GM12878 (cell line): Measurements from ENCODE around the gene PIWIL4. TPM values are rescaled to one million over a fixed set of nuclear protein-coding genes. Genes with fewer than 3 reads are reported as not detected.

Experiments used
- ATAC-seq: fragments of 200-7000 bp; cut with Tn5 transposase; 3 replicates; pipeline ENCODE4 v1.9.1; 2020; ENCODE audit warnings: mild to moderate bottlenecking, moderate library complexity
- BruUV-seq: library from RNA; stranded (reverse); fragments of 400-500 nt; replicated peaks from 2 replicates; lab custom pipeline; 2021; lab: Mats Ljungman, UMichigan
- CTCF ChIA-PET: fragments of 300-600 bp; sonication (Branson Sonifier 250); formaldehyde crosslinking; extraction: SDS; loops from one replicate; lab custom pipeline; 2021; ENCODE audit warnings: inconsistent platforms; lab: Yijun Ruan, JAX
- POLR2A ChIA-PET: fragments of 350-600 bp; formaldehyde crosslinking; extraction: SDS; loops from one replicate; lab custom pipeline; 2021; ENCODE audit warnings: inconsistent platforms; lab: Charles Lee
- RAD21 ChIA-PET: fragments of 300-600 bp; sonication (Branson Sonifier 250); formaldehyde crosslinking; loops from one replicate; lab custom pipeline; 2023; ENCODE audit warnings: antibody characterized with exemption; ENCODE audit not compliant: unreplicated experiment; lab: Charles Lee
- SMC1A ChIA-PET: fragments of 300-600 bp; sonication (Branson Sonifier 250); formaldehyde crosslinking; loops from one replicate; lab custom pipeline; 2023; ENCODE audit not compliant: unreplicated experiment, uncharacterized antibody; lab: Charles Lee
- DNase-seq: peaks from one replicate; pipeline ENCODE4 v3.0.0-alpha.2; 2011; ENCODE audit warnings: low read depth, low spot score
- FAIRE-seq: peaks from 3 replicates; lab custom pipeline; 2011; peaks lifted over from hg19 to GRCh38; lab: Jason Lieb, UNC
- H2AFZ ChIP-seq: 2 replicates; pipeline ENCODE4 v1.6.0; 2011; ENCODE audit warnings: low read depth, low read length, control low read depth; ENCODE audit not compliant: control insufficient read depth
- H3K27ac ChIP-seq: 2 replicates; pipeline ENCODE4 v1.5.1; 2011; ENCODE audit warnings: control low read depth; ENCODE audit not compliant: control insufficient read depth, insufficient read depth
- H3K27me3 ChIP-seq, 2 experiments: replicated peaks in 1 of 2; 2 replicates each; pipeline versions ENCODE4 v1.6.0 to v1.6.1; 2011; ENCODE audit warnings: low read length in 1 of 2; ENCODE audit not compliant: control insufficient read depth in 2 of 2, insufficient read depth in 2 of 2
- H3K36me3 ChIP-seq, 2 experiments: 2 replicates each; pipeline ENCODE4 v1.5.1; 2011; ENCODE audit warnings: low read length in 1 of 2; ENCODE audit not compliant: control insufficient read depth in 2 of 2, insufficient read depth in 2 of 2
- H3K4me1 ChIP-seq: 2 replicates; pipeline ENCODE4 v1.6.1; 2011; ENCODE audit warnings: mild to moderate bottlenecking, low read length, moderate library complexity, mixed read lengths; ENCODE audit not compliant: control insufficient read depth, insufficient read depth
- H3K4me2 ChIP-seq: 2 replicates; pipeline ENCODE4 v1.6.0; 2011; ENCODE audit warnings: control low read depth; ENCODE audit not compliant: control insufficient read depth, insufficient read depth
- H3K4me3 ChIP-seq: fragments of 200-600 bp; sonication (generic); 2 replicates; pipeline ENCODE4 v1.5.1; 2016
- H3K79me2 ChIP-seq: 2 replicates; pipeline ENCODE4 v1.6.0; 2011; ENCODE audit warnings: low read length; ENCODE audit not compliant: control insufficient read depth, insufficient read depth
- H3K9ac ChIP-seq: 2 replicates; pipeline ENCODE4 v1.8.0; 2011; ENCODE audit warnings: low read length, control low read depth, mixed read lengths; ENCODE audit not compliant: control insufficient read depth, insufficient read depth
- H3K9me3 ChIP-seq: replicated peaks from 3 replicates; pipeline ENCODE4 v1.5.1; 2011; ENCODE audit warnings: mild to moderate bottlenecking, low read length; ENCODE audit not compliant: control insufficient read depth, insufficient read depth
- H4K20me1 ChIP-seq: 2 replicates; pipeline ENCODE4 v1.6.0; 2011; ENCODE audit not compliant: control insufficient read depth, insufficient read depth
- BHLHE40 ChIP-seq, 2 experiments: fragments of 450-650 bp in 1 of 2; IDR thresholded peaks; 2 replicates each; pipeline ENCODE4 v1.6.1; 2011 to 2017; ENCODE audit warnings: low read depth in 2 of 2, borderline replicate concordance in 1 of 2, improper control_type of control experiment in 1 of 2, low read length in 1 of 2, mild to moderate bottlenecking in 1 of 2
- CBX5 ChIP-seq: sonication (generic); IDR thresholded peaks from 2 replicates; pipeline ENCODE4 v1.6.1; 2016; ENCODE audit warnings: low read depth, moderate library complexity, mild to moderate bottlenecking, inconsistent platforms
- CHD4 ChIP-seq: fragments of 200-600 bp; sonication (generic); IDR thresholded peaks from 2 replicates; pipeline ENCODE4 v1.6.1; 2016; ENCODE audit warnings: mild to moderate bottlenecking
- EP300 ChIP-seq, 2 experiments: fragments of 150-350 bp in 1 of 2; IDR thresholded peaks; 2 replicates each; pipeline ENCODE4 v1.6.1; 2011 to 2012; ENCODE audit warnings: low read depth in 2 of 2, low read length in 2 of 2, borderline replicate concordance in 1 of 2, improper control_type of control experiment in 1 of 2, inconsistent platforms in 1 of 2; ENCODE audit not compliant: control insufficient read depth in 1 of 2
- ETV6 ChIP-seq, 2 experiments: fragments of 450-650 bp in 1 of 2; IDR thresholded peaks in 1 of 2; conservative IDR thresholded peaks in 1 of 2; 2 replicates each; pipeline ENCODE4 v1.6.1; 2014; ENCODE audit warnings: antibody characterized with exemption in 1 of 2, borderline replicate concordance in 1 of 2, low read depth in 1 of 2, mild to moderate bottlenecking in 1 of 2, moderate library complexity in 1 of 2
- FOS ChIP-seq: IDR thresholded peaks from 3 replicates; pipeline ENCODE4 v1.6.1; 2011; ENCODE audit warnings: borderline replicate concordance; ENCODE audit not compliant: insufficient read length; ENCODE audit errors: extremely low read depth
- HSF1 ChIP-seq: fragments of 150-350 bp; IDR thresholded peaks from 2 replicates; pipeline ENCODE4 v1.6.1; 2014; ENCODE audit warnings: mild to moderate bottlenecking, low read depth, low read length
- IKZF2 ChIP-seq, 2 experiments: fragments of 450-650 bp; IDR thresholded peaks; 2 replicates each; pipeline ENCODE4 v1.6.1; 2017; ENCODE audit warnings: mild to moderate bottlenecking in 2 of 2, moderate library complexity in 2 of 2
- MXI1 ChIP-seq: fragments of 150-350 bp; IDR thresholded peaks from 2 replicates; pipeline ENCODE4 v1.6.1; 2011; ENCODE audit warnings: low read depth, mild to moderate bottlenecking, inconsistent platforms, low read length, improper control_type of control experiment
- NBN ChIP-seq: fragments of 450-650 bp; IDR thresholded peaks from 2 replicates; pipeline ENCODE4 v1.6.1; 2016
- SMC3 ChIP-seq: IDR thresholded peaks from 2 replicates; pipeline ENCODE4 v1.6.1; 2011; ENCODE audit warnings: low read length, improper control_type of control experiment, borderline replicate concordance
- ZBTB4 ChIP-seq: fragments of 450-650 bp; formaldehyde crosslinking; IDR thresholded peaks from 2 replicates; pipeline ENCODE4 v1.4.0; 2022; ENCODE audit warnings: mild to moderate bottlenecking, moderate library complexity
- ZNF592 ChIP-seq: fragments of 450-650 bp; IDR thresholded peaks from 2 replicates; pipeline ENCODE4 v1.6.1; 2017; ENCODE audit warnings: mild to moderate bottlenecking, moderate library complexity
- WGBS: methylation state at CpG from one replicate; pipeline ENCODE4 v1.1.6; 2016; ENCODE audit warnings: low lambda C conversion rate; ENCODE audit not compliant: insufficient replicate concordance, insufficient coverage; ENCODE audit errors: missing lambda C conversion rate; 5-methylcytosine and 5-hydroxymethylcytosine counted together
- in situ Hi-C: fragments of 300-500 bp; cut with MboI; formaldehyde crosslinking; loops from 9 replicates; pipeline ENCODE4 v1.14.3; 2018; ENCODE audit warnings: mixed read lengths
- intact Hi-C: fragments of 100-400 bp; cut with micrococcal nuclease; formaldehyde crosslinking; loops from one replicate; pipeline ENCODE4 v1.14.2; 2022; ENCODE audit not compliant: unreplicated experiment
- polyA plus RNA-seq, 11 experiments: library from polyadenylated mRNA; depleted of rRNA in 4 of 11; unstranded in 6 of 11; stranded (reverse) in 5 of 11; fragments of >200 nt; fragmentation: Nextera tagmentation in 4 of 11; fragmentation: Illumina TruSeq in 1 of 11; extraction: Ambion mirVana in 4 of 11; extraction: Trizol in 1 of 11; gene quantifications; 1 replicate in 1 of 11; 2 replicates in 10 of 11; pipeline versions ENCODE4 v1.2.1 to v1.2.3, GENCODE V29; 2011 to 2016; ENCODE audit warnings: inconsistent platforms in 2 of 11, missing spikeins in 2 of 11, low read depth in 1 of 11
- total RNA-seq, 4 experiments: library from RNA; depleted of rRNA in 3 of 4; stranded (reverse); fragments of >200 nt in 3 of 4; fragmentation: Illumina TruSeq in 1 of 4; extraction: Trizol in 1 of 4; gene quantifications; 2 replicates each; pipeline versions ENCODE4 v1.2.1 to v1.2.3, GENCODE V29; 2013 to 2021

PIWIL4 gene
- total and polyA plus RNA-seq, 10 of the 15 experiments (the other 5 are each of a cell fraction or from before 2014, with no cell fraction given): 0.23 to 13.3 (median 0.47) TPM

- intact Hi-C loops: no loop called here
- DNase-seq (no peak), FAIRE-seq (no peak), ATAC-seq (no peak)
- no peaks in the 10 kb centered on the region for H3K36me3 ChIP-seq
- peaks cover 2 to 9% of the 10 kb centered on the region in 2 experiments; a peak in 2 of 4 replicates for H3K27me3 ChIP-seq
- POLR2A ChIA-PET: no interaction called here
- no peak overlapping the region for H3K27ac ChIP-seq
- no peak overlapping the region for H3K4me2 ChIP-seq
- 26% methylated on average over 7 of the region's 7 CpGs for WGBS
- no peak overlapping the region for H3K9ac ChIP-seq
- no peaks in the 10 kb centered on the region for H3K79me2 ChIP-seq
- no TSS peak for BruUV-seq
- in situ Hi-C loops: no loop called here
- no peaks in the 10 kb centered on the region; the same call in 2 of the 3 replicates for H3K9me3 ChIP-seq
- H3K4me1 ChIP-seq: no peaks in the 10 kb centered on the region
- no peak overlapping the region for H2AFZ ChIP-seq
- RAD21 ChIA-PET: no interaction called here
- CTCF ChIA-PET: interaction anchor here (1.0 to 1.1 kb wide), 2 partner anchors 11 to 200 kb away, joined by 3 to 6 read pairs; no protein-coding TSS in a partner anchor
- no peak overlapping the region for H3K4me3 ChIP-seq
- SMC1A ChIA-PET: no interaction called here
- no peaks in the 10 kb centered on the region for H4K20me1 ChIP-seq
- TF ChIP-seq ETV6 (conservative IDR thresholded peaks at IDR 0.05 in 1 of 2, IDR thresholded peaks at IDR 0.05 in 1 of 2; ENCODE audit: borderline replicate concordance in 1 of 2, low read depth in 1 of 2) (no peak), SMC3 (no peak), ZNF592 (no peak), BHLHE40 (IDR thresholded peaks at IDR 0.05; ENCODE audit: borderline replicate concordance in 1 of 2, low read depth in 2 of 2, low read length in 1 of 2) (no peak), NBN (no peak), CHD4 (no peak), HSF1 (no peak), EP300 (IDR thresholded peaks at IDR 0.05; ENCODE audit: borderline replicate concordance in 1 of 2, control insufficient read depth in 1 of 2, low read depth in 2 of 2, low read length in 2 of 2) (no peak), ZBTB4 (CRISPR knock-in tag) (no peak), MXI1 (no peak), CBX5 (no peak), FOS (no peak), IKZF2 (IDR thresholded peaks at IDR 0.05) (no peak)
These were observed 99.9 kb downstream of the PIWIL4 start for GRCh38 chr11:94666792-94667721.
